CMK (cell line): ENCODE measurements around the gene ABCG8.
"Not testable (repeated sequence)": the region's sequence is repeated elsewhere in the genome, so short reads cannot be mapped to it uniquely, and the experiment has no call there.

Experiments
- DNase-seq: peaks from one replicate; pipeline ENCODE4 v3.0.0-alpha.2; 2010; ENCODE audit warnings: low read depth

The ABCG8 gene

GRCh38 chr2:43872151-43872550 lies 33.4 kb downstream of the ABCG8 start:
- DNase-seq = no peak

GRCh38 chr2:43874776-43875451 lies 36.1 kb downstream of the ABCG8 start:
- no peak for DNase-seq

- DNase-seq = peak; percentile 14
These were observed 39.2 kb downstream of the ABCG8 start for GRCh38 chr2:43877782-43878464.

- no peak for DNase-seq
These were observed 40.5 kb downstream of the ABCG8 start for GRCh38 chr2:43879261-43879660.

GRCh38 chr2:43880471-43880870 lies 41.7 kb downstream of the ABCG8 start:
- no peak for DNase-seq

GRCh38 chr2:43880952-43881351 lies 42.2 kb downstream of the ABCG8 start:
- no peak for DNase-seq

GRCh38 chr2:43882312-43882711 lies 43.5 kb downstream of the ABCG8 start:
- no peak for DNase-seq

- no peak for DNase-seq
These were observed 45.9 kb downstream of the ABCG8 start for GRCh38 chr2:43884689-43885088.

- no peak for DNase-seq
These were observed 46.4 kb downstream of the ABCG8 start for GRCh38 chr2:43885132-43885632.

GRCh38 chr2:43887176-43887575 lies 48.4 kb downstream of the ABCG8 start:
- DNase-seq = no peak

- no peak for DNase-seq
These were observed 50.6 kb downstream of the ABCG8 start for GRCh38 chr2:43889416-43889815.

- DNase-seq = no peak
These were observed 52.1 kb downstream of the ABCG8 start for GRCh38 chr2:43890855-43891254.

GRCh38 chr2:43894743-43895142 lies 56.0 kb downstream of the ABCG8 start:
- no peak for DNase-seq

- no peak for DNase-seq
These were observed 58.1 kb downstream of the ABCG8 start for GRCh38 chr2:43896906-43897305.

- DNase-seq = no peak
These were observed 58.7 kb downstream of the ABCG8 start for GRCh38 chr2:43897492-43897891.

- no peak for DNase-seq
These were observed 59.5 kb downstream of the ABCG8 start for GRCh38 chr2:43898134-43898837.

- no peak for DNase-seq
These were observed 60.1 kb downstream of the ABCG8 start for GRCh38 chr2:43898838-43899346.

GRCh38 chr2:43899589-43899988 lies 60.8 kb downstream of the ABCG8 start:
- no peak for DNase-seq

- DNase-seq = no peak
These were observed 66.6 kb downstream of the ABCG8 start for GRCh38 chr2:43905371-43905803.

- no peak for DNase-seq
These were observed 67.1 kb downstream of the ABCG8 start for GRCh38 chr2:43905871-43906270.

GRCh38 chr2:43906448-43907109 lies 67.8 kb downstream of the ABCG8 start:
- DNase-seq = no peak

- not testable (repeated sequence) for DNase-seq
These were observed 72.5 kb downstream of the ABCG8 start for GRCh38 chr2:43911136-43911790.
